Measurements from ENCODE around the gene TSC22D1.

The TSC22D1 gene

DNA sequence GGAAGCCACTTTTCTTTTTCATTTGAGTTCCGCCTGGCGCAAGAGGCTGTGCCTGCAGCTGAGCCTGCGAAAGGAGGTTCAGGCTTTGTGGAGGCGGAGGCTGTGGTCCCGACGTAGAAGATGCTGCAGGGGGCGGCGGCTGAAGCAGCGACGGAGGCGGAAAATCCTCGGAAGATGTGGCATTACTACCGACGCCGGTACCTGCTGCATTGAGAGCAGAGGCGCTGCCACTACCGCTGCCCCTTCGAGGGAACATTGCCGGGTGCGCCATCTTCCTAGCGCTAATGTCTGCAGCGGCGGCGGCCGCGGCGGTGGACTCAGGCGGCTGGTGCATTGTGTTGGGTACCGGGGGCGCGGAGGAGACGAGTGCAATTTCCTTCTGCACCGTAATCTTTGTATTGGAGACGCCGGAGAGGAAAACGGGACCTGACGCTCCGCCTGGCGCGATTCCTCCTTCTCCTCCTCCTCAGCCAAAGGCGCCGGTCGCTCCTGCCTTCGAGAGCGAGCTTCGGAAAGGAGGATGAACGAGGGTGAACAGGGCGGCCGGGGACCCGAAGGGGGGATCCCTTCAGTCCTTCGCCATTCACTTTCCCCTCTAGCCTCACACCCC lies at the start of gene TSC22D1:
TSS of gene TSC22D1 (minus strand) at position 590 of the 610 bp plus-strand sequence. CDS start at position 334, 256 bp downstream.
- TF ChIP-seq, protein P1, sequence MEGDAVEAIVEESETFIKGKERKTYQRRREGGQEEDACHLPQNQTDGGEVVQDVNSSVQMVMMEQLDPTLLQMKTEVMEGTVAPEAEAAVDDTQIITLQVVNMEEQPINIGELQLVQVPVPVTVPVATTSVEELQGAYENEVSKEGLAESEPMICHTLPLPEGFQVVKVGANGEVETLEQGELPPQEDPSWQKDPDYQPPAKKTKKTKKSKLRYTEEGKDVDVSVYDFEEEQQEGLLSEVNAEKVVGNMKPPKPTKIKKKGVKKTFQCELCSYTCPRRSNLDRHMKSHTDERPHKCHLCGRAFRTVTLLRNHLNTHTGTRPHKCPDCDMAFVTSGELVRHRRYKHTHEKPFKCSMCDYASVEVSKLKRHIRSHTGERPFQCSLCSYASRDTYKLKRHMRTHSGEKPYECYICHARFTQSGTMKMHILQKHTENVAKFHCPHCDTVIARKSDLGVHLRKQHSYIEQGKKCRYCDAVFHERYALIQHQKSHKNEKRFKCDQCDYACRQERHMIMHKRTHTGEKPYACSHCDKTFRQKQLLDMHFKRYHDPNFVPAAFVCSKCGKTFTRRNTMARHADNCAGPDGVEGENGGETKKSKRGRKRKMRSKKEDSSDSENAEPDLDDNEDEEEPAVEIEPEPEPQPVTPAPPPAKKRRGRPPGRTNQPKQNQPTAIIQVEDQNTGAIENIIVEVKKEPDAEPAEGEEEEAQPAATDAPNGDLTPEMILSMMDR (IDR thresholded peaks at IDR 0.05): no peak

GRCh38 chr13:44622708-44623107 lies 46.6 kb upstream of the TSC22D1 start:
- TF ChIP-seq, protein P1 (IDR thresholded peaks at IDR 0.05): no peak

DNA sequence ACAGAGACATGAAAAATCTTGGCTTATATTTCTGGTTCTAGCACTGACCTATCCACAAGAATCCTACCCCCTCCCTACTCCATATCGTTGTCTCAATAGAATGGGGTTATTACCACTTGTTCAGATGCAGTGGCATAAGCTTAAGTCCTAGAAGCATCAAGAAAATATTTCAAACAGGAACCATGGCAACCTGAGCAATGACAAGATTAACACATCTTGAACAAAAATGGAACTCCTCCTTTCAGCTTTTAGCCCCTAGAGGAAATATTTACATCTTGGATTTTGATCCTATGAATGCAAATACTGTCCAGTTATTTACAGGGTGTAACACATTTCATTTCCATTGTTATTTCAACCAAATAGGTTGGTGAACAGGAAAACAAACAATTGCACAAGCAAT lies 46.1 kb upstream of the TSC22D1 start:
- TF ChIP-seq, protein P1 (IDR thresholded peaks at IDR 0.05): no peak

DNA sequence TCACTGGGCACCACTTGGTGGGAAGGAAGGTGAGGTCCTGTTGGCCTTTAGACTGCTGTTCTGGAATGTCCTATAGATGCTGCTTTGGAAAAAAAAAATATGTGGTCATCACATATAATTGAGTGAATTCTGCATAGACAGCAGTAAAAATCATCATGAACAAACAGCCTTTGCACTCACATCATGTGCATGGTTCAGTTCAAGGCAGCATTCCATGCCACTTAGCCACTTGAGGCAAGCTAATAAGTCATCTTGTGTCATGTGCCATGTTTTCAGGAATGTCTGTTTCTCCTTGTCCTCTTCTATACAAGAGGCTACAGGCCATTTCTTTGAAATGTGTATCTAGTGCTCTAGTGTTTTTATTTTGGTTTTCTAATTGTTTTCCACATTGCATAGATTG lies 43.9 kb upstream of the TSC22D1 start:
- TF ChIP-seq, protein P1 (IDR thresholded peaks at IDR 0.05): no peak

DNA sequence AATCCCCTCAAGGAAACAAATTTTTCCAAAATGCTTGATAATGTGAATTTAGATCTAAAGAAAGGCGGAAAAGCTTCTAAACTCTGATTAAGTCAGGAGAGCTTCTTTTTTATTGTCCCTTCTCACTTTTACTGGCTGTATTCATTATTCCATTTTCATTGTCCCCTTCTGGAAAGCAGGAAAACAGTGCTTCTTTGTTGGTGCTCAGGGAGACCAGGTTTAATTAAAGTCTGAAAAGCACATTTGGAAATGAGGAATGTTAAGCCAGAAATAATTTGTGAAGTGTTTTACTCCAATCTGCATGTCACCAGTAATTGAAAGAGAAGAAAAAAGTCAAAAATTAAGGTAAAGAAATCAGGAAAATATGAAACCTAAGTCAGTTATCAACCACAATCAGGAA lies 43.5 kb upstream of the TSC22D1 start:
- TF ChIP-seq, protein P1 (IDR thresholded peaks at IDR 0.05): no peak

DNA sequence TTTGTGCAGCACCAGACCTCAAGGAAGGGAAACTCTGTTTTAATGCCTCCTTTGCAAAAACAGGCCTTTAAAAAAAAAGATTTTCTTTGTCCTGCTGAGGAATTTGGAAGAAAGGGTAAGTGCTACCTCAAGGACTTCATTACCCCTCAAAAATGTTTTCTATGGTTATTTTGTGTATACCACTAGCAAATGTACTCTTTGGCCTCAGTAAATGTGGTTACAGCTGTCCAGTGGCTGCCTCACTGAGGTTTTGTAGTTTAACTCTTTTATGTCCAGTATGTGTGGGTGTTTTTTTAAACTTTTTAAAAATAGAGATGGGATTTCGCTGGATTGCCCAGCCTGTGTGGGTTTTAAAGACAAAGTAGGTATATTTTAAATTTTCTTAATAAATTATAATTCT lies 42.2 kb upstream of the TSC22D1 start:
- TF ChIP-seq, protein P1 (IDR thresholded peaks at IDR 0.05): no peak

- TF ChIP-seq, protein P1 (IDR thresholded peaks at IDR 0.05): no peak
Measured at GRCh38 chr13:44617648-44618047, 41.5 kb upstream of the TSC22D1 start.

- TF ChIP-seq, protein P1 (IDR thresholded peaks at IDR 0.05): no peak
Measured at GRCh38 chr13:44609137-44609536, 33.0 kb upstream of the TSC22D1 start.
